Uterus (tissue), 4 donors: Measurements from ENCODE around the gene LRRTM1. TPM values are rescaled to one million over a fixed set of nuclear protein-coding genes. Genes with fewer than 3 reads are reported as not detected.

Source experiments
- DNase-seq, 2 donors: peaks; one replicate each; pipeline ENCODE4 v3.0.0-alpha.2; 2019 to 2020
- H3K27ac ChIP-seq, 2 donors: fragments of 200-600 bp; sonication (generic); 1 replicate in 1 of 2; 2 replicates in 1 of 2; pipeline ENCODE4 v1.5.1; 2016 to 2018
- H3K27me3 ChIP-seq, 2 donors: fragments of 200-600 bp; sonication (generic); one replicate each; pipeline ENCODE4 v1.5.1; 2018 to 2019; ENCODE audit warnings: control low read depth in 1 of 2
- H3K36me3 ChIP-seq, 2 donors: fragments of 200-600 bp; sonication (generic); one replicate each; pipeline ENCODE4 v1.5.1; 2019; ENCODE audit warnings: control low read depth in 1 of 2
- H3K4me1 ChIP-seq, 2 donors: fragments of 200-600 bp; sonication (generic); one replicate each; pipeline ENCODE4 v1.5.1; 2018 to 2019; ENCODE audit warnings: control low read depth in 1 of 2
- H3K4me3 ChIP-seq, 2 donors: fragments of 200-600 bp; sonication (generic); 1 replicate in 1 of 2; 2 replicates in 1 of 2; pipeline ENCODE4 v1.5.1; 2018 to 2019; ENCODE audit warnings: mild to moderate bottlenecking in 1 of 2
- H3K9me3 ChIP-seq, 2 donors: fragments of 200-600 bp; sonication (generic); one replicate each; pipeline ENCODE4 v1.5.1; 2019; ENCODE audit warnings: control low read depth in 1 of 2
- POLR2A ChIP-seq, 2 donors: fragments of 450-650 bp; IDR thresholded peaks; one replicate each; pipeline ENCODE4 v1.6.1; 2016; ENCODE audit warnings: antibody characterized with exemption in 2 of 2, mild to moderate bottlenecking in 1 of 2, moderate library complexity in 1 of 2
- intact Hi-C: fragments of 100-400 bp; cut with DNase I; formaldehyde crosslinking; loops from one replicate; pipeline ENCODE4 v1.15.1; 2023; ENCODE audit warnings: low total_unique reads
- total RNA-seq, 4 donors: library from RNA; depleted of rRNA in 3 of 4; stranded (reverse); fragments of >200 nt in 3 of 4; gene quantifications; one replicate each; pipeline versions ENCODE4 v1.1.0 to v1.2.4, GENCODE V29; 2014 to 2023
- TF ChIP-seq, protein P1 (sequence below), 4 experiments: fragments of 200-600 bp in 2 of 4; fragments of 450-650 bp in 2 of 4; sonication (generic) in 2 of 4; IDR thresholded peaks; one replicate each; pipeline ENCODE4 v1.5.1; 2016 to 2019; ENCODE audit warnings: antibody characterized with exemption in 4 of 4, mild to moderate bottlenecking in 2 of 4, moderate library complexity in 1 of 4
- donor health status: DM: yes; HTN: yes; CAD: no.

Gene LRRTM1
- total RNA-seq, 4 donors from 2014 or later: 10.4 TPM; not detected in 3

DNA sequence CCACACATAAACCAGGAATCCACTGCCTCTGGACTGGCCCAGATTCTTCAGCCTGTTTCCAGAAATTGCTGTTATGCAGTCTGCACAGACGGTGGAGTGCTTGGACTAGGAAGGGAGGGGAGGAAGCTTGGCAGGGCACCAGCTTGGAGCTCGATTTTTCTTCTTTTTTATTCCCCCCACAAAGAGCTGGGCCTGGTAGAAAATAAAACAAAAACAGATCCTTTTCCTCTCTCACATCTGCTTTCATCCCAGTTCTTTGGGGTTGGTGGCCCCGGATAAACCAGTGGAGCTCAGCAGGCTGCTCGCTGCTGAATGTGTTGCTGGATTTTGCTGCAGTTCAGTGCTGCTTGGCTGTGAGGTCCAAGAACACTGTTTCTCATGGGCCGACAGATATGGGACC is 16.0 kb downstream of the LRRTM1 start:
- Histone ChIP-seq H3K4me3 (no peak overlapping the region), H3K27ac (no peak overlapping the region), H3K9me3 (no peaks in the 10 kb centered on the region), H3K27me3 (no peaks in the 10 kb centered on the region), H3K36me3 (no peaks in the 10 kb centered on the region), H3K4me1 (no peaks in the 10 kb centered on the region)
- intact Hi-C loops: no loop called here
- no peak for TF ChIP-seq POLR2A (IDR thresholded peaks at IDR 0.05)
- TF ChIP-seq, protein P1, sequence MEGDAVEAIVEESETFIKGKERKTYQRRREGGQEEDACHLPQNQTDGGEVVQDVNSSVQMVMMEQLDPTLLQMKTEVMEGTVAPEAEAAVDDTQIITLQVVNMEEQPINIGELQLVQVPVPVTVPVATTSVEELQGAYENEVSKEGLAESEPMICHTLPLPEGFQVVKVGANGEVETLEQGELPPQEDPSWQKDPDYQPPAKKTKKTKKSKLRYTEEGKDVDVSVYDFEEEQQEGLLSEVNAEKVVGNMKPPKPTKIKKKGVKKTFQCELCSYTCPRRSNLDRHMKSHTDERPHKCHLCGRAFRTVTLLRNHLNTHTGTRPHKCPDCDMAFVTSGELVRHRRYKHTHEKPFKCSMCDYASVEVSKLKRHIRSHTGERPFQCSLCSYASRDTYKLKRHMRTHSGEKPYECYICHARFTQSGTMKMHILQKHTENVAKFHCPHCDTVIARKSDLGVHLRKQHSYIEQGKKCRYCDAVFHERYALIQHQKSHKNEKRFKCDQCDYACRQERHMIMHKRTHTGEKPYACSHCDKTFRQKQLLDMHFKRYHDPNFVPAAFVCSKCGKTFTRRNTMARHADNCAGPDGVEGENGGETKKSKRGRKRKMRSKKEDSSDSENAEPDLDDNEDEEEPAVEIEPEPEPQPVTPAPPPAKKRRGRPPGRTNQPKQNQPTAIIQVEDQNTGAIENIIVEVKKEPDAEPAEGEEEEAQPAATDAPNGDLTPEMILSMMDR (IDR thresholded peaks at IDR 0.05): no peak
- DNase-seq: no peak

DNA sequence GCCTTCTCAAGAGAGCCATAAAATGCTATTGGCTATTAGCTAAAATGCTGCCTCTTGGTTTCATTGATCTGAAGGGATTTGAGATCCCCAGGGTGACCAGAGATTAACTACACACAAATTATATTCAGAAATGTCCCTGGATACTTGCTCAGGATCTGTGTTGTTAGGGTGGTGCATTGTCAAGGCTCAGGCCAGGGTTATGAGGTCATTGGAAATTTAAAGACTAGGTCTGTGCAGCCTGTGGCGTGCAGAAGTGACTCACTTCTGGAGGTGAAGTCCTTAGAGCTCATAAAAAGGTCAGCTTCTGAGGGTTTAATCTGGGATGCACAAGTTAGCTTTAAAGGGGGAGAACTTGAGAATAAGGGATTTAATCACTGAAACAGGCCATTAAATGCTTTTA is 23.5 kb downstream of the LRRTM1 start:
- Histone ChIP-seq H3K4me1 (no peaks in the 10 kb centered on the region), H3K27me3 (no peaks in the 10 kb centered on the region), H3K4me3 (no peak overlapping the region), H3K27ac (no peak overlapping the region), H3K36me3 (no peaks in the 10 kb centered on the region), H3K9me3 (no peaks in the 10 kb centered on the region)
- DNase-seq: no peak
- TF ChIP-seq, protein P1 (IDR thresholded peaks at IDR 0.05): no peak
- TF ChIP-seq POLR2A (IDR thresholded peaks at IDR 0.05): no peak
- intact Hi-C loops: no loop called here

DNA sequence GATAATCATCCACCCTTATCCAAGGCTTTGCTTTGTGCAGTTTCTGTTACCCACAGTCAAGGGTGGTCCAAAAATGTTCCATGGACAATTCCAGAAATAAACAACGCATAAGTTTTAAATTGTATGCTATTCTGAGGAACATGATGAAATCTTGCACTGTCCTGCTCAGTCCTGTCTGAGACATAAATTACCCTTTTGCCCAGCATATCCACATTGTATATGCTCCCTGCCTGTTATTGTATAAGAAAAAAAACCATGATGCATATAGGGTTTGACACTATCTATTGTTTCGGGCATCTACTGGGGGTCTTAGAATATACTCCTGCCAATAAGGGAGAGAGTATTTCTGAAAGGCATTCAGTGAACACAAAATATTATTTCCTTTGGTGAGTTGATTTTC is 24.0 kb downstream of the LRRTM1 start:
- Histone ChIP-seq H3K9me3 (no peaks in the 10 kb centered on the region), H3K27me3 (no peaks in the 10 kb centered on the region), H3K4me1 (no peaks in the 10 kb centered on the region), H3K27ac (no peak overlapping the region), H3K4me3 (no peak overlapping the region), H3K36me3 (no peaks in the 10 kb centered on the region)
- intact Hi-C loops: no loop called here
- no peak for DNase-seq
- TF ChIP-seq POLR2A (IDR thresholded peaks at IDR 0.05): no peak
- TF ChIP-seq, protein P1 (IDR thresholded peaks at IDR 0.05): no peak

DNA sequence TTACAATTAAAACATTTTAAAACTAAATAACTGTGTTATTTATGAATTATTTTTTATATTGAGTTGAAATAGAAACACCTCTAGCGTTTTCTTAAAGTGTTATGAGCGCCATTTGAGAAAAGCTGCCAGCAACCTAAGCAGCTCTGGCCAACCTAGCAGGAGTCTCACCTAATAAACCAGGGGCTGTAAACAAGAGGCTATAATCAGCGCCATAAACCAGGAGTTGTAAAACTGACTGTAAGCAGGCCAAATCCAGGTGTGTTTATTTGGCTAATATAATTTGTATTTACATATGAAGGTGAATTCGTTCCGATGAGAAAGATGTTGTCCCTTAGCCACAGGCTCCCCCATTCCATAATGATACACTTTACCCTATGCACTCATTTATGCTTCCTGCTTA is 34.7 kb downstream of the LRRTM1 start:
- Histone ChIP-seq H3K4me1 (no peaks in the 10 kb centered on the region), H3K4me3 (no peak overlapping the region), H3K27me3 (no peaks in the 10 kb centered on the region), H3K9me3 (no peaks in the 10 kb centered on the region), H3K27ac (no peak overlapping the region), H3K36me3 (no peaks in the 10 kb centered on the region)
- no peak for TF ChIP-seq POLR2A (IDR thresholded peaks at IDR 0.05)
- TF ChIP-seq, protein P1 (IDR thresholded peaks at IDR 0.05): no peak
- DNase-seq: no peak
- intact Hi-C loops: no loop called here

DNA sequence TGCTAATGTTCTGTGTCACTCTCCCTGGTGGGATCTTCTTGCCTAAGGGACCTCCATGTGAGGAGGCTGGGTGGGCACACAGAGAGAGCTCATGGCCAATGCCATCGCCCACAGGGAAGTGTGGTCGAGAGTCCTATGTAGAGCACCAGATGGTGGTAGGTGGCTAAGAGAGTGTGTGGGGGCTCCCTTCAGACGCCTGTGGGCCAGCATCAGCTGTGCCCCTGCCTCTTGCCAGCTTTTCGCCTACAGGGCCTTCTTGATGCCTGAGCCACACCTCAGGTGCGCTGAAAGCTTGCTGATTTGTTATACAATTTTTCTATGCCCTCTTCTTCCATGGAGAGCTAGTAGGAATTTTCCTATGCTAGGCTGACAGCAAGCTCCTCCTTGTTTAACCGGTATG is 38.3 kb downstream of the LRRTM1 start:
- no peaks in the 10 kb centered on the region for H3K27me3 ChIP-seq
- TF ChIP-seq, protein P1 (IDR thresholded peaks at IDR 0.05): no peak
- no peak for TF ChIP-seq POLR2A (IDR thresholded peaks at IDR 0.05)
- no peak overlapping the region for H3K27ac ChIP-seq
- intact Hi-C loops: no loop called here
- DNase-seq: no peak
- no peak overlapping the region for H3K4me3 ChIP-seq
- H3K4me1 ChIP-seq: no peaks in the 10 kb centered on the region
- no peaks in the 10 kb centered on the region for H3K9me3 ChIP-seq
- H3K36me3 ChIP-seq: no peaks in the 10 kb centered on the region
